ENCODE data around the gene ERBB4.

GRCh38 chr2:212076456-212076855, 462.1 kb downstream of the ERBB4 start:
- TF ChIP-seq CTCF (conservative IDR thresholded peaks at IDR 0.05; ENCODE audit: low read length): no peak
- no peak for TF ChIP-seq EZH2phosphoT487 (IDR thresholded peaks at IDR 0.05; ENCODE audit: borderline replicate concordance, low read depth, low read length)
